Liver (tissue), 9 donors: ENCODE results near the gene NPTX2. TPM values are rescaled to one million over a fixed set of nuclear protein-coding genes. Genes with fewer than 3 reads are reported as not detected.

Experiments used
- DNase-seq: peaks from one replicate; pipeline ENCODE4 v3.0.0-alpha.2; 2017; ENCODE audit warnings: low spot score
- H3K27ac ChIP-seq, 2 donors: one replicate each; pipeline ENCODE4 v1.7.0; 2013; ENCODE audit warnings: inconsistent platforms in 2 of 2, low read length in 2 of 2, control low read depth in 1 of 2, low read depth in 1 of 2, mild to moderate bottlenecking in 1 of 2
- H3K27me3 ChIP-seq, 4 donors: one replicate each; pipeline versions ENCODE4 v1.6.1 to v1.7.0; 2013; ENCODE audit warnings: low read length in 3 of 4, inconsistent platforms in 1 of 4, mild to moderate bottlenecking in 1 of 4, moderate library complexity in 1 of 4; ENCODE audit not compliant: control insufficient read depth in 4 of 4, insufficient read depth in 4 of 4
- H3K36me3 ChIP-seq, 4 donors: one replicate each; pipeline versions ENCODE4 v1.6.1 to v1.7.0; 2013; ENCODE audit warnings: low read length in 3 of 4, mild to moderate bottlenecking in 3 of 4, low read depth in 1 of 4, moderate library complexity in 1 of 4; ENCODE audit not compliant: control insufficient read depth in 4 of 4, insufficient read depth in 3 of 4
- H3K4me1 ChIP-seq, 4 donors: one replicate each; pipeline versions ENCODE4 v1.6.1 to v1.7.0; 2013; ENCODE audit warnings: low read length in 3 of 4, mild to moderate bottlenecking in 3 of 4, moderate library complexity in 1 of 4; ENCODE audit not compliant: control insufficient read depth in 4 of 4, insufficient read depth in 4 of 4
- H3K4me3 ChIP-seq, 3 donors: one replicate each; pipeline versions ENCODE4 v1.6.1 to v1.7.0; 2013; ENCODE audit warnings: low read length in 3 of 3, control low read depth in 1 of 3, low read depth in 1 of 3, mild to moderate bottlenecking in 1 of 3
- H3K9ac ChIP-seq, 2 donors: one replicate each; pipeline ENCODE4 v1.7.0; 2013; ENCODE audit warnings: low read length in 2 of 2, mild to moderate bottlenecking in 2 of 2, moderate library complexity in 2 of 2, control low read depth in 1 of 2, low read depth in 1 of 2
- H3K9me3 ChIP-seq, 4 donors: one replicate each; pipeline versions ENCODE4 v1.6.1 to v1.7.0; 2013; ENCODE audit warnings: low read length in 3 of 4; ENCODE audit not compliant: control insufficient read depth in 4 of 4
- ATF3 ChIP-seq: IDR thresholded peaks from 2 replicates; pipeline ENCODE4 v1.6.1; 2016; ENCODE audit warnings: antibody characterized with exemption
- CTCF ChIP-seq: fragments of 150-350 bp; IDR thresholded peaks from 2 replicates; pipeline ENCODE4 v1.5.1; 2017; ENCODE audit warnings: improper control_type of control experiment, low read depth, low read length; ENCODE audit not compliant: missing input control
- EGR1 ChIP-seq, 2 donors: IDR thresholded peaks; 2 replicates each; pipeline ENCODE4 v1.6.1; 2016 to 2018; ENCODE audit warnings: antibody characterized with exemption in 2 of 2, low read depth in 2 of 2
- FOXA1 ChIP-seq: IDR thresholded peaks from 2 replicates; pipeline ENCODE4 v1.6.1; 2016; ENCODE audit warnings: antibody characterized with exemption
- GABPA ChIP-seq, 2 donors: IDR thresholded peaks in 1 of 2; conservative IDR thresholded peaks in 1 of 2; 2 replicates each; pipeline ENCODE4 v1.6.1; 2016; ENCODE audit warnings: antibody characterized with exemption in 2 of 2, mild to moderate bottlenecking in 1 of 2, moderate library complexity in 1 of 2
- HNF4A ChIP-seq, 2 donors: conservative IDR thresholded peaks; 2 replicates each; pipeline ENCODE4 v1.6.1; 2016; ENCODE audit warnings: antibody characterized with exemption in 2 of 2, mild to moderate bottlenecking in 2 of 2
- HNF4G ChIP-seq: IDR thresholded peaks from 2 replicates; pipeline ENCODE4 v1.6.1; 2016; ENCODE audit warnings: antibody characterized with exemption
- JUND ChIP-seq, 2 donors: IDR thresholded peaks; 2 replicates each; pipeline ENCODE4 v1.6.1; 2016; ENCODE audit warnings: antibody characterized with exemption in 2 of 2
- NR2F2 ChIP-seq: IDR thresholded peaks from 2 replicates; pipeline ENCODE4 v1.6.1; 2016; ENCODE audit warnings: antibody characterized with exemption
- RAD21 ChIP-seq, 2 donors: IDR thresholded peaks; 2 replicates each; pipeline ENCODE4 v1.6.1; 2016; ENCODE audit warnings: antibody characterized with exemption in 2 of 2, mild to moderate bottlenecking in 2 of 2
- RXRA ChIP-seq, 2 donors: IDR thresholded peaks; 2 replicates each; pipeline ENCODE4 v1.6.1; 2017 to 2018; ENCODE audit warnings: antibody characterized with exemption in 2 of 2, mild to moderate bottlenecking in 1 of 2
- SP1 ChIP-seq: IDR thresholded peaks from 2 replicates; pipeline ENCODE4 v1.6.1; 2018; ENCODE audit warnings: antibody characterized with exemption, mild to moderate bottlenecking
- TAF1 ChIP-seq: conservative IDR thresholded peaks from 2 replicates; pipeline ENCODE4 v1.6.1; 2016; ENCODE audit warnings: antibody characterized with exemption, mild to moderate bottlenecking
- YY1 ChIP-seq: IDR thresholded peaks from 2 replicates; pipeline ENCODE4 v1.6.1; 2016; ENCODE audit warnings: antibody characterized with exemption, mild to moderate bottlenecking
- WGBS: extraction: QIAGEN DNeasy Blood & Tissue Kit; methylation state at CpG from one replicate; pipeline ENCODE4 v1.1.7; 2013; 5-methylcytosine and 5-hydroxymethylcytosine counted together
- polyA plus RNA-seq, 2 donors: library from polyadenylated mRNA; stranded (reverse) in 1 of 2; unstranded in 1 of 2; fragments of 200-250 nt in 1 of 2; fragments of >200 nt in 1 of 2; fragmentation: Nextera tagmentation in 1 of 2; extraction: Ambion mirVana in 1 of 2; gene quantifications; one replicate each; pipeline versions ENCODE4 v1.2.1 to v1.2.3, GENCODE V29; 2013 to 2015
- total RNA-seq, 2 donors: library from RNA; depleted of rRNA; stranded (reverse); fragments of >200 nt; gene quantifications; one replicate each; pipeline ENCODE4 v1.2.3, GENCODE V29; 2014
- TF ChIP-seq, protein P1 (sequence below): IDR thresholded peaks from 2 replicates; pipeline ENCODE4 v1.6.1; 2016; ENCODE audit warnings: antibody characterized with exemption
- TF ChIP-seq, protein P2 (sequence below): IDR thresholded peaks from 2 replicates; pipeline ENCODE4 v1.6.1; 2016; ENCODE audit warnings: antibody characterized with exemption, mild to moderate bottlenecking
- donor health status: healthy.
- donor health status: healthy.
- donor health status: healthy.
- donor health status: healthy.
- donor health status: healthy.

NPTX2 gene
- total and polyA plus RNA-seq, 4 donors: 0.09 to 1.5 (median 0.58) TPM

- WGBS: 78% methylated on average over 4 of the region's 4 CpGs
These were observed 22.7 kb upstream of the NPTX2 start for GRCh38 chr7:98594348-98594747.

GRCh38 chr7:98594787-98595186 lies 22.3 kb upstream of the NPTX2 start:
- Histone ChIP-seq H3K4me3 (no peak overlapping the region), H3K36me3 (no peaks in the 10 kb centered on the region), H3K9me3 (no peaks in the 10 kb centered on the region), H3K27me3 (peaks cover 0 to 3% (median 0%) of the 10 kb centered on the region in 4 donors), H3K4me1 (no peaks in the 10 kb centered on the region), H3K27ac (no peak overlapping the region), H3K9ac (no peak overlapping the region)
- TF ChIP-seq, protein P1, sequence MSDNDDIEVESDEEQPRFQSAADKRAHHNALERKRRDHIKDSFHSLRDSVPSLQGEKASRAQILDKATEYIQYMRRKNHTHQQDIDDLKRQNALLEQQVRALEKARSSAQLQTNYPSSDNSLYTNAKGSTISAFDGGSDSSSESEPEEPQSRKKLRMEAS: no peak
- TF ChIP-seq NR2F2 (no peak), ATF3 (no peak)
- no peak for DNase-seq
- WGBS: 70% methylated on average over 5 of the region's 5 CpGs

More at GRCh38 chr7:98594348-98594747, 22.7 kb upstream of the NPTX2 start:
- Histone ChIP-seq H3K9me3 (no peaks in the 10 kb centered on the region), H3K36me3 (no peaks in the 10 kb centered on the region), H3K4me1 (no peaks in the 10 kb centered on the region), H3K9ac (no peak overlapping the region), H3K4me3 (no peak overlapping the region), H3K27me3 (peaks cover 0 to 3% (median 0%) of the 10 kb centered on the region in 4 donors), H3K27ac (no peak overlapping the region)
- DNase-seq: no peak
- TF ChIP-seq FOXA1 (no peak), RAD21 (IDR thresholded peaks at IDR 0.05) (no peak), EGR1 (IDR thresholded peaks at IDR 0.05; ENCODE audit: low read depth in 2 of 2) (no peak), CTCF (no peak), HNF4G (no peak), HNF4A (conservative IDR thresholded peaks at IDR 0.05) (no peak)
- TF ChIP-seq, protein P1: no peak

DNA sequence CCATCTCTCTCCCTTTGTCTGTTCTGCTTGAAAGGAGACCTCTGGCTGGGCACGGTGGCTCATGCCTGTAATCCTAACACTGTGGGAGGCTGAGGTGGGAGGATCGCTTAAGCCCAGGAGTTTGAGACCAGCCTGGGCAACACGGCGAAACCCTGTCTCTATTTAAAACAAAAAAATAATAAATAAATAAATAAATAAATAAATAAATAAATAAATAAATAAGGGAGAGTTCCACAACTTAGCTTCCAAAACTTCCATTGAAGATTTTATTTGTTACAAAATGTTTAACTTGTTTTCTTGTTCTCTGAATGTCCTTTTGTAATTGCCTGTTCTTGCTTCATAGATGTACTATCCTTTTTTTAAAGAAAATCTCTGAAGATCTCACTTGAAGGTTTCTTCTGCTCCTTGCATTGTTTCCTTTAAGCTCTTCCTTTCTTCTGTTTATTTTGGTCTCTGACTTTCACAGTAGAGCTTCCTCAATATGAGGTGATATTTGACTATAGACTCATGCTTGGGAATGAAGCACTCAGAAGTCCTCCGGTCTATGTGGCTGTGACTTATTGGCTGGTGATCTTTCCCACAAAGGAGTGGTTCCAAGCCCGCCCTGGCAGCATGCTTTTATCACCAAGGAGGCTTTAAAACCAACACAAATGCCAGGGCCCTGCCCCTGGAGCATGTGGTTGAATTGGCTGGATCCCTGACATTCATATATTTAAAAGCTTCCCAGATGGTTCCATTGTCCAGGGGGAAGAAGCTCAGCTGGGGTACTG lies 18.1 kb upstream of the NPTX2 start:
- 80% methylated on average over 6 of the region's 6 CpGs for WGBS
- no peak overlapping the region for H3K4me3 ChIP-seq
- H3K9me3 ChIP-seq: no peaks in the 10 kb centered on the region
- H3K27ac ChIP-seq: no peak overlapping the region
- no peak overlapping the region for H3K9ac ChIP-seq
- no peaks in the 10 kb centered on the region for H3K4me1 ChIP-seq
- H3K27me3 ChIP-seq: peaks cover 0 to 2% (median 0%) of the 10 kb centered on the region in 4 donors
- no peaks in the 10 kb centered on the region for H3K36me3 ChIP-seq
- DNase-seq: no peak
- TF ChIP-seq YY1 (no peak), NR2F2 (no peak), ATF3 (no peak), JUND (IDR thresholded peaks at IDR 0.05) (no peak), FOXA1 (no peak), TAF1 (no peak), RAD21 (IDR thresholded peaks at IDR 0.05) (no peak), SP1 (no peak), GABPA (IDR thresholded peaks at IDR 0.05 in 1 of 2, conservative IDR thresholded peaks at IDR 0.05 in 1 of 2) (no peak), CTCF (no peak), HNF4A (conservative IDR thresholded peaks at IDR 0.05) (no peak), RXRA (IDR thresholded peaks at IDR 0.05) (no peak), HNF4G (no peak), EGR1 (IDR thresholded peaks at IDR 0.05; ENCODE audit: low read depth in 2 of 2) (no peak)
- TF ChIP-seq, protein P1: no peak
- TF ChIP-seq, protein P2, sequence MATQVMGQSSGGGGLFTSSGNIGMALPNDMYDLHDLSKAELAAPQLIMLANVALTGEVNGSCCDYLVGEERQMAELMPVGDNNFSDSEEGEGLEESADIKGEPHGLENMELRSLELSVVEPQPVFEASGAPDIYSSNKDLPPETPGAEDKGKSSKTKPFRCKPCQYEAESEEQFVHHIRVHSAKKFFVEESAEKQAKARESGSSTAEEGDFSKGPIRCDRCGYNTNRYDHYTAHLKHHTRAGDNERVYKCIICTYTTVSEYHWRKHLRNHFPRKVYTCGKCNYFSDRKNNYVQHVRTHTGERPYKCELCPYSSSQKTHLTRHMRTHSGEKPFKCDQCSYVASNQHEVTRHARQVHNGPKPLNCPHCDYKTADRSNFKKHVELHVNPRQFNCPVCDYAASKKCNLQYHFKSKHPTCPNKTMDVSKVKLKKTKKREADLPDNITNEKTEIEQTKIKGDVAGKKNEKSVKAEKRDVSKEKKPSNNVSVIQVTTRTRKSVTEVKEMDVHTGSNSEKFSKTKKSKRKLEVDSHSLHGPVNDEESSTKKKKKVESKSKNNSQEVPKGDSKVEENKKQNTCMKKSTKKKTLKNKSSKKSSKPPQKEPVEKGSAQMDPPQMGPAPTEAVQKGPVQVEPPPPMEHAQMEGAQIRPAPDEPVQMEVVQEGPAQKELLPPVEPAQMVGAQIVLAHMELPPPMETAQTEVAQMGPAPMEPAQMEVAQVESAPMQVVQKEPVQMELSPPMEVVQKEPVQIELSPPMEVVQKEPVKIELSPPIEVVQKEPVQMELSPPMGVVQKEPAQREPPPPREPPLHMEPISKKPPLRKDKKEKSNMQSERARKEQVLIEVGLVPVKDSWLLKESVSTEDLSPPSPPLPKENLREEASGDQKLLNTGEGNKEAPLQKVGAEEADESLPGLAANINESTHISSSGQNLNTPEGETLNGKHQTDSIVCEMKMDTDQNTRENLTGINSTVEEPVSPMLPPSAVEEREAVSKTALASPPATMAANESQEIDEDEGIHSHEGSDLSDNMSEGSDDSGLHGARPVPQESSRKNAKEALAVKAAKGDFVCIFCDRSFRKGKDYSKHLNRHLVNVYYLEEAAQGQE: no peak
